Measurements from ENCODE around the gene AP2A1. TPM values are rescaled to one million over a fixed set of nuclear protein-coding genes. Genes with fewer than 3 reads are reported as not detected.
A peak's percentile ranks its signal among the peaks of the same experiment; 100 is the strongest.

Gene AP2A1
- total and polyA plus RNA-seq, 9 of the 15 experiments (the other 6 are each of a cell fraction or from before 2014, with no cell fraction given) = 0.55 to 150 (median 31.9) TPM

DNA sequence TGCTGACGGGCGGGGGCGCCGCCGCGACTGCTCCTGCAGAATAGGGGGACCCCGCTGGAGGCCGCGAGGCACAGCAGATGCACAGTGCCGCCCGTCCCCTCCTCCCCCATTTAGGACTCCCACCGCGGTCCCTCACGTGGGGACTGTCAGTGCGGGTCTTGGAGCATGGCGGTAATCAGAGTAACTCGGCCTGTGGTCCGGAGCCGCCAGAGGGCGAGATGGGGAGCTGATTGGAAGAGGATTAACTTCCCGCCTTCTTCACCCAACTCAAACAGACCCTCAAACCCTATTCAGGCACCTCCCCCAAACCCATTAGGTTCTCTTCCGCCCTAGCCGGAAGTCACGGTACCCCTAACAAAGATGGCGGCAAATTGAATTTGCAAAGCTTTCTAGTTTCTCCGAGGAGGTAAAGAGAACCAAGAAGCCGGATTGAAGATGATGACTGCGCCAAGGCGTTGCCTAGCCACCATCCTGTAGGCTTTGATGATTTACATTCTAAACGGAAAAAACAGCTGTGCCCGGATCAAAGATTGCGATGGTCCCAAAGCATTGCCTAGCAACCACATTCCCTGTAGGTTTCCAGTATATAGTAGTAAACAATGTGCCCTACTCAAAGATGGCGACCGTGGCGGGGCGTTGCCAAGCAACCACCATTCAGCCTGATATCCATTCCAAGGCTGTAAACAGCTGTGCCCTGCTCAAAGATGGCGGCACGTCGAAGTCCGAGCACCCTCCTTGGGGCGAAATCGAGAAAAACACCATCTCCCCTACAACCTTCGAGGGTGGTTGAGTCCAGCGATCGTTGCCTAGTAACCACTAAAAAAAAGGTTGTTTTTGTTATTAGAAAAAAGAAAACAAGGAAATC is 46.4 kb downstream of the AP2A1 start, which contains the start of gene FUZ (continued):
- TF ChIP-seq XRCC3 (IDR thresholded peaks at IDR 0.05) (no peak), ZNF3 (CRISPR knock-in tag; IDR thresholded peaks at IDR 0.05) (no peak), MCM7 (IDR thresholded peaks at IDR 0.05) (no peak), CAMTA2 (CRISPR knock-in tag; conservative IDR thresholded peaks at IDR 0.05) (no peak), TAF9B (IDR thresholded peaks at IDR 0.05; ENCODE audit: partially characterized antibody) (no peak), ZNF764 (CRISPR knock-in tag; IDR thresholded peaks at IDR 0.05; ENCODE audit: low read depth) (no peak), TRIM28 (IDR thresholded peaks at IDR 0.05) (no peak), ZNF197 (CRISPR knock-in tag; IDR thresholded peaks at IDR 0.05; ENCODE audit: low read depth) (no peak), MITF (IDR thresholded peaks at IDR 0.05) (no peak), ZNF57 (CRISPR knock-in tag; IDR thresholded peaks at IDR 0.05) (no peak), ZNF134 (CRISPR knock-in tag; conservative IDR thresholded peaks at IDR 0.05) (no peak), ZNF239 (CRISPR knock-in tag; IDR thresholded peaks at IDR 0.05) (no peak), SMARCB1 (IDR thresholded peaks at IDR 0.05; ENCODE audit: insufficient read length, low read depth) (no peak), NFIX (CRISPR knock-in tag; IDR thresholded peaks at IDR 0.05; ENCODE audit: low read depth) (no peak), HOMEZ (CRISPR knock-in tag; IDR thresholded peaks at IDR 0.05) (no peak)
- TF ChIP-seq, protein P1, sequence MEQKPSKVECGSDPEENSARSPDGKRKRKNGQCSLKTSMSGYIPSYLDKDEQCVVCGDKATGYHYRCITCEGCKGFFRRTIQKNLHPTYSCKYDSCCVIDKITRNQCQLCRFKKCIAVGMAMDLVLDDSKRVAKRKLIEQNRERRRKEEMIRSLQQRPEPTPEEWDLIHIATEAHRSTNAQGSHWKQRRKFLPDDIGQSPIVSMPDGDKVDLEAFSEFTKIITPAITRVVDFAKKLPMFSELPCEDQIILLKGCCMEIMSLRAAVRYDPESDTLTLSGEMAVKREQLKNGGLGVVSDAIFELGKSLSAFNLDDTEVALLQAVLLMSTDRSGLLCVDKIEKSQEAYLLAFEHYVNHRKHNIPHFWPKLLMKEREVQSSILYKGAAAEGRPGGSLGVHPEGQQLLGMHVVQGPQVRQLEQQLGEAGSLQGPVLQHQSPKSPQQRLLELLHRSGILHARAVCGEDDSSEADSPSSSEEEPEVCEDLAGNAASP (IDR thresholded peaks at IDR 0.05) = no peak
- TF ChIP-seq, protein P2, sequence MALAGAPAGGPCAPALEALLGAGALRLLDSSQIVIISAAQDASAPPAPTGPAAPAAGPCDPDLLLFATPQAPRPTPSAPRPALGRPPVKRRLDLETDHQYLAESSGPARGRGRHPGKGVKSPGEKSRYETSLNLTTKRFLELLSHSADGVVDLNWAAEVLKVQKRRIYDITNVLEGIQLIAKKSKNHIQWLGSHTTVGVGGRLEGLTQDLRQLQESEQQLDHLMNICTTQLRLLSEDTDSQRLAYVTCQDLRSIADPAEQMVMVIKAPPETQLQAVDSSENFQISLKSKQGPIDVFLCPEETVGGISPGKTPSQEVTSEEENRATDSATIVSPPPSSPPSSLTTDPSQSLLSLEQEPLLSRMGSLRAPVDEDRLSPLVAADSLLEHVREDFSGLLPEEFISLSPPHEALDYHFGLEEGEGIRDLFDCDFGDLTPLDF (CRISPR knock-in tag; IDR thresholded peaks at IDR 0.05) = 0 out of 2 replicates have a peak, but pooled peaks have one; percentile 35
- TF ChIP-seq, protein P3, sequence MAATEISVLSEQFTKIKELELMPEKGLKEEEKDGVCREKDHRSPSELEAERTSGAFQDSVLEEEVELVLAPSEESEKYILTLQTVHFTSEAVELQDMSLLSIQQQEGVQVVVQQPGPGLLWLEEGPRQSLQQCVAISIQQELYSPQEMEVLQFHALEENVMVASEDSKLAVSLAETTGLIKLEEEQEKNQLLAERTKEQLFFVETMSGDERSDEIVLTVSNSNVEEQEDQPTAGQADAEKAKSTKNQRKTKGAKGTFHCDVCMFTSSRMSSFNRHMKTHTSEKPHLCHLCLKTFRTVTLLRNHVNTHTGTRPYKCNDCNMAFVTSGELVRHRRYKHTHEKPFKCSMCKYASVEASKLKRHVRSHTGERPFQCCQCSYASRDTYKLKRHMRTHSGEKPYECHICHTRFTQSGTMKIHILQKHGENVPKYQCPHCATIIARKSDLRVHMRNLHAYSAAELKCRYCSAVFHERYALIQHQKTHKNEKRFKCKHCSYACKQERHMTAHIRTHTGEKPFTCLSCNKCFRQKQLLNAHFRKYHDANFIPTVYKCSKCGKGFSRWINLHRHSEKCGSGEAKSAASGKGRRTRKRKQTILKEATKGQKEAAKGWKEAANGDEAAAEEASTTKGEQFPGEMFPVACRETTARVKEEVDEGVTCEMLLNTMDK (IDR thresholded peaks at IDR 0.05; ENCODE audit: borderline replicate concordance, insufficient read depth, low read depth, low read length, poor library complexity, severe bottlenecking) = no peak
